HUES6 (cell line): Measurements from ENCODE around the gene POLR1E.

Experiments
- H3K27ac ChIP-seq: 2 replicates; pipeline ENCODE4 v1.7.0; 2013; ENCODE audit warnings: low read depth, mild to moderate bottlenecking, low read length, inconsistent platforms
- H3K27me3 ChIP-seq: 2 replicates; pipeline ENCODE4 v1.6.1; 2013; ENCODE audit warnings: low read length; ENCODE audit not compliant: control insufficient read depth, insufficient read depth
- H3K36me3 ChIP-seq: 2 replicates; pipeline ENCODE4 v1.6.1; 2013; ENCODE audit warnings: low read length; ENCODE audit not compliant: control insufficient read depth, insufficient read depth
- H3K4me1 ChIP-seq: 2 replicates; pipeline ENCODE4 v1.6.1; 2013; ENCODE audit warnings: low read length; ENCODE audit not compliant: control insufficient read depth, insufficient read depth
- H3K4me3 ChIP-seq: 2 replicates; pipeline ENCODE4 v1.5.1; 2013; ENCODE audit warnings: low read depth, low read length
- H3K9ac ChIP-seq: one replicate; pipeline ENCODE4 v1.6.1; 2013; ENCODE audit warnings: mild to moderate bottlenecking, low read length
- H3K9me3 ChIP-seq: 2 replicates; pipeline ENCODE4 v1.6.1; 2013; ENCODE audit warnings: low read depth, low read length; ENCODE audit not compliant: control insufficient read depth, insufficient read depth

Gene POLR1E

GRCh38 chr9:37480759-37481158, 5.0 kb upstream of the POLR1E start:
- H3K4me3 ChIP-seq: no peak overlapping the region
- H3K27me3 ChIP-seq: no peaks in the 10 kb centered on the region
- H3K9me3 ChIP-seq: peaks cover under 1% of the 10 kb centered on the region; the same call in 1 of the 2 replicates
- H3K27ac ChIP-seq: no peak overlapping the region
- H3K9ac ChIP-seq: no peak overlapping the region
- H3K4me1 ChIP-seq: peaks cover 16% of the 10 kb centered on the region; the same call in 1 of the 2 replicates
- no peaks in the 10 kb centered on the region for H3K36me3 ChIP-seq

DNA sequence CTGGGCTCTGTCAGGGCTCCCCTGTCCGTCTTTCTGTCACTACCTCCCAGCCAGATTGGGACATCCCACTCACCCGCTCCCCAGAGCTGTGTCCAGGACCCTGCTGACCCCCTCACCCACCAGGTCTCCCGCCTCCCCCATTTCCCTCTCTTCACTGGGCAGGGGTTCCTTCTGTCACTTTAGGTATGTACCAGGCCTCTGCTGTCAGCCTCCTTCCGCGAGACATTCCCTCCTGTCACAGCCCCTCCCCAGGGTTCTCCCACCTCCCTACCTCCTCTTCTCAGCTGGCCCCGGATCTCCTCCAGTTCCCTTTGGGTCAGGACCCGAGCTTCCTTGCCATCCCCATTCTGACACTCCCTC, 488 bp downstream of the POLR1E start:
- Histone ChIP-seq H3K4me3 (peak overlapping the region; percentile 90), H3K27ac (no peak overlapping the region), H3K9ac (peak overlapping the region; percentile 79), H3K9me3 (no peaks in the 10 kb centered on the region), H3K4me1 (peaks cover 18% of the 10 kb centered on the region; the same call in 1 of the 2 replicates), H3K27me3 (no peaks in the 10 kb centered on the region), H3K36me3 (peaks cover 36% of the 10 kb centered on the region)

GRCh38 chr9:37486616-37487548, 1.1 kb downstream of the POLR1E start:
- no peaks in the 10 kb centered on the region for H3K9me3 ChIP-seq
- H3K36me3 ChIP-seq: peaks cover 41% of the 10 kb centered on the region
- H3K4me3 ChIP-seq: peak overlapping the region; percentile 90
- H3K9ac ChIP-seq: peak overlapping the region; percentile 79
- no peaks in the 10 kb centered on the region for H3K27me3 ChIP-seq
- H3K27ac ChIP-seq: no peak overlapping the region
- H3K4me1 ChIP-seq: peaks cover 13% of the 10 kb centered on the region; the same call in 1 of the 2 replicates

DNA sequence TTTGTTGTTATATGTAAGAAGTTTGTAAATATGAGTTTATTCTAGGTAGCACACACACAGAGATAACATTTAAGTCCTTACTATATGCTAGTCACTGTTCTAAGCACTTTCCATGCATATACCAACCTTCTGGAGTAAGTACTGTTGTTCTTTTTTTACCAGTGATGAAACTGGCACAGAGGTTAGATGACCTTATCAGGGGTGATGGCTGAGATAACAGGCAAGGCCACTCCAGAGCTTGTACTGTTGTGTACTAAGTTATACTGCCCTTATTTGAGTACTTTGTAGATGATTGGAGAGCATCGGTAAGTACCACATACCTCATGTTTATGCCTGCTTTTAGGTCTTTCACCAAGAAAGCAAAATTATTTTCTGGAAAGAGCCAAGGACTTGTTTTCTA, 6.2 kb downstream of the POLR1E start:
- Histone ChIP-seq H3K9ac (no peak overlapping the region), H3K36me3 (peaks cover 88% of the 10 kb centered on the region), H3K4me3 (no peak overlapping the region), H3K27ac (no peak overlapping the region), H3K4me1 (0 out of 2 replicates have a peak, but pooled peaks cover 2% of the 10 kb centered on the region), H3K9me3 (no peaks in the 10 kb centered on the region), H3K27me3 (no peaks in the 10 kb centered on the region)

DNA sequence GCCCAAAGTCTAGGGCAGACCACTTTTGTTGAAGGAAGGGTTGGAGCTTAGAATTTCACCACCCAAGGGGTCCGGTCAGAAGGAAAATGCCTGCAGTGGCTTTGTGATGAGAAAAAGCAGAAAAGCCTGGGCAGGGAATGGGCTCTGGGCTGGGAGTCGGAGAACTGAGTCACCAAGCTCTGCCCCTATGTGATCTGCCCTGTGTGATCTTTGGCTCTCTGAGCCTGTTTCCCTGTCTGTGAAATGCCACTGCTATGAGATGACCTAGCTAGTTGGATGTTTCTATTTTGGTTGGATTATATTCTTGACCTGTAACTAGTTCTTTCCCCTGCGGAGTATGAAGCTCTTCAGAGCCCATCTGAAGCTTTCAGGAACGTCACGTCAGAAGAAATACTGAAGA, 9.8 kb downstream of the POLR1E start:
- no peaks in the 10 kb centered on the region for H3K27me3 ChIP-seq
- H3K36me3 ChIP-seq: peaks cover 88% of the 10 kb centered on the region
- no peak overlapping the region for H3K27ac ChIP-seq
- no peak overlapping the region for H3K4me3 ChIP-seq
- H3K9ac ChIP-seq: no peak overlapping the region
- no peaks in the 10 kb centered on the region for H3K9me3 ChIP-seq
- no peaks in the 10 kb centered on the region for H3K4me1 ChIP-seq

GRCh38 chr9:37496020-37496419, 10.3 kb downstream of the POLR1E start:
- Histone ChIP-seq H3K9ac (no peak overlapping the region), H3K27ac (no peak overlapping the region), H3K4me1 (no peaks in the 10 kb centered on the region), H3K36me3 (peaks cover 88% of the 10 kb centered on the region), H3K9me3 (no peaks in the 10 kb centered on the region), H3K4me3 (no peak overlapping the region), H3K27me3 (no peaks in the 10 kb centered on the region)

- no peaks in the 10 kb centered on the region for H3K4me1 ChIP-seq
- no peak overlapping the region for H3K27ac ChIP-seq
- no peak overlapping the region for H3K9ac ChIP-seq
- no peaks in the 10 kb centered on the region for H3K9me3 ChIP-seq
- no peak overlapping the region for H3K4me3 ChIP-seq
- peaks cover 89% of the 10 kb centered on the region for H3K36me3 ChIP-seq
- H3K27me3 ChIP-seq: no peaks in the 10 kb centered on the region
These were observed 11.6 kb downstream of the POLR1E start for GRCh38 chr9:37497320-37497719.

DNA sequence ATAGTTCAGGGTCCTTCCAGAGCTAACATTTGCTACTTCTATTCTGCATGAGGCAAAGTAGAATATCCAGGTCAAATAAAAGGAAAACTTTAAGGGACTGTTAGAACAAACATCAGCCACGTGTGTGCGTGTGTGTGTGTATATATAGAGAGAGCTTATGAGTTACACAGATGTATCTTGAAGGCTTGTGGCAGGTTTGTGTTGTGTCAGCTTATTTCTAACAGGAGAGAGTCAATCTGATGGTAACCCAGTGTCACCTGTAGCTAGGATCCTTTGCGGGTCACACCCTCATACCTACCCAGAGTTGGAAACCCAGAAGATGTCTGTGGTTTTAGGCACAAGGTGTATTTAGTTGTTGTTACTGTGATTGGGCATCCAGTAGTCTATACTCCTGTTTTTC, 12.7 kb downstream of the POLR1E start:
- no peaks in the 10 kb centered on the region for H3K4me1 ChIP-seq
- H3K27me3 ChIP-seq: no peaks in the 10 kb centered on the region
- no peak overlapping the region for H3K9ac ChIP-seq
- H3K36me3 ChIP-seq: peaks cover 89% of the 10 kb centered on the region
- H3K4me3 ChIP-seq: no peak overlapping the region
- H3K9me3 ChIP-seq: no peaks in the 10 kb centered on the region
- H3K27ac ChIP-seq: no peak overlapping the region

GRCh38 chr9:37499297-37499696, 13.5 kb downstream of the POLR1E start:
- Histone ChIP-seq H3K27ac (no peak overlapping the region), H3K9ac (no peak overlapping the region), H3K27me3 (no peaks in the 10 kb centered on the region), H3K4me3 (no peak overlapping the region), H3K9me3 (no peaks in the 10 kb centered on the region), H3K36me3 (peaks cover 88% of the 10 kb centered on the region), H3K4me1 (no peaks in the 10 kb centered on the region)

- Histone ChIP-seq H3K27ac (no peak overlapping the region), H3K4me3 (no peak overlapping the region), H3K4me1 (no peaks in the 10 kb centered on the region), H3K9ac (no peak overlapping the region), H3K9me3 (no peaks in the 10 kb centered on the region), H3K27me3 (no peaks in the 10 kb centered on the region), H3K36me3 (peaks cover 79% of the 10 kb centered on the region)
These were observed 16.3 kb downstream of the POLR1E start for GRCh38 chr9:37501957-37502596.

DNA sequence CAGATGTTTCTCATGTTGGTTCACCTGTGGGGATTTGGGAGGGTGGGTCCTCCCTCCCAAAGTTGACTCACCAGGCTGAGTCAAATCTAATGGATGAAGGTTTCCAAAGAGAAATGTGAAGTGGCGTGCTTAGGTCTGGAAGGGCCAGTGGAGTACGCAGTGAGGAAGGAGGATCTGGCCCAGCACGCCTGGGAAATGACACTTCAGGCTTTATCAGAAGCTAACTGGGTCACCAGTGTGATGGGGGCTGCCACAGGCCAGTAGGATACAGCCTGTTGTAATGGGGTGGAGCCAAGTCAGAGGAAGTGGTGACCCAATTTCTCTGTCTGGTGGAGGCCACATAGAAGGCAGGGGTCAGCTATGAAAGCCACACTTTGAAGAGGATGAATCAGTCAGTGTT, 18.0 kb downstream of the POLR1E start:
- Histone ChIP-seq H3K36me3 (peaks cover 75% of the 10 kb centered on the region), H3K27me3 (no peaks in the 10 kb centered on the region), H3K27ac (no peak overlapping the region)

More for the DNA sequence above, 18.0 kb downstream of the POLR1E start:
- Histone ChIP-seq H3K4me1 (no peaks in the 10 kb centered on the region), H3K9ac (no peak overlapping the region), H3K4me3 (no peak overlapping the region), H3K9me3 (no peaks in the 10 kb centered on the region)
